DND-41 (cell line): ENCODE measurements around the gene CUL5.

ENCODE experiments used
- ATAC-seq: fragments of 200-7000 bp; cut with Tn5 transposase; 3 replicates; pipeline ENCODE4 v1.9.1; 2021; ENCODE audit warnings: low read depth; ENCODE audit not compliant: insufficient read depth
- DNase-seq: peaks from one replicate; pipeline ENCODE4 v3.0.0-alpha.2; 2020
- H2AFZ ChIP-seq: 2 replicates; pipeline ENCODE4 v1.6.0; 2012; ENCODE audit warnings: low read depth, low read length
- H3K27ac ChIP-seq: 2 replicates; pipeline ENCODE4 v1.5.1; 2012; ENCODE audit warnings: low read length, inconsistent platforms
- H3K27me3 ChIP-seq: fragments of 200-600 bp; sonication (generic); 2 replicates; pipeline ENCODE4 v1.6.0; 2012; ENCODE audit warnings: low read length, mild to moderate bottlenecking, inconsistent platforms; ENCODE audit not compliant: insufficient read depth, poor library complexity
- H3K36me3 ChIP-seq: 2 replicates; pipeline ENCODE4 v1.5.1; 2012; ENCODE audit warnings: low read length, inconsistent platforms; ENCODE audit not compliant: insufficient read depth
- H3K4me1 ChIP-seq: 2 replicates; pipeline ENCODE4 v1.5.1; 2012; ENCODE audit warnings: mild to moderate bottlenecking, low read length; ENCODE audit not compliant: insufficient read depth
- H3K4me2 ChIP-seq: 2 replicates; pipeline ENCODE4 v1.6.0; 2012; ENCODE audit warnings: mild to moderate bottlenecking, moderate library complexity, low read length, inconsistent platforms; ENCODE audit not compliant: insufficient read depth
- H3K4me3 ChIP-seq, 2 experiments: fragments of 200-600 bp in 1 of 2; shearing (Covaris generic) in 1 of 2; 2 replicates each; pipeline ENCODE4 v1.5.1; 2012 to 2016; ENCODE audit warnings: inconsistent platforms in 2 of 2, low read length in 2 of 2, mild to moderate bottlenecking in 2 of 2, low read depth in 1 of 2, moderate library complexity in 1 of 2
- H3K79me2 ChIP-seq: 2 replicates; pipeline ENCODE4 v1.6.0; 2012; ENCODE audit warnings: low read length, inconsistent platforms; ENCODE audit not compliant: insufficient read depth
- H3K9ac ChIP-seq: 2 replicates; pipeline ENCODE4 v1.6.0; 2012; ENCODE audit warnings: low read depth, mild to moderate bottlenecking, inconsistent platforms, low read length, moderate library complexity
- H3K9me3 ChIP-seq: 2 replicates; pipeline ENCODE4 v1.5.1; 2012; ENCODE audit warnings: low read length, moderate library complexity, mild to moderate bottlenecking, inconsistent platforms; ENCODE audit not compliant: insufficient read depth, severe bottlenecking
- H4K20me1 ChIP-seq: 2 replicates; pipeline ENCODE4 v1.6.0; 2012; ENCODE audit warnings: low read length; ENCODE audit not compliant: insufficient read depth
- CTCF ChIP-seq: IDR thresholded peaks from 2 replicates; pipeline ENCODE4 v1.5.1; 2012; ENCODE audit warnings: borderline replicate concordance, low read length, moderate library complexity, mild to moderate bottlenecking; ENCODE audit not compliant: poor library complexity, severe bottlenecking; ENCODE audit errors: extremely low read depth
- EZH2 ChIP-seq: IDR thresholded peaks from 3 replicates; pipeline ENCODE4 v1.6.1; 2012; ENCODE audit warnings: borderline replicate concordance, low read depth, mild to moderate bottlenecking, moderate library complexity, low read length, inconsistent platforms; ENCODE audit not compliant: severe bottlenecking

CUL5 gene

GRCh38 chr11:107999759-108000455 is 8.8 kb upstream of the CUL5 start:
- H4K20me1 ChIP-seq = no peaks in the 10 kb centered on the region
- no peaks in the 10 kb centered on the region for H3K27me3 ChIP-seq
- no peaks in the 10 kb centered on the region for H3K9me3 ChIP-seq
- H3K9ac ChIP-seq = no peak overlapping the region
- H3K4me3 ChIP-seq = no peak overlapping the region
- no peak overlapping the region for H3K4me2 ChIP-seq
- no peaks in the 10 kb centered on the region for H3K79me2 ChIP-seq
- peak; percentile 96 for ATAC-seq
- no peaks in the 10 kb centered on the region for H3K36me3 ChIP-seq
- no peak overlapping the region for H3K27ac ChIP-seq
- peak; percentile 47 for DNase-seq
- H2AFZ ChIP-seq = no peak overlapping the region
- no peaks in the 10 kb centered on the region for H3K4me1 ChIP-seq
- no peak for TF ChIP-seq EZH2
- peak; percentile 62 for TF ChIP-seq CTCF

- no peak for TF ChIP-seq CTCF
- no peak for TF ChIP-seq EZH2
- no peak overlapping the region for H2AFZ ChIP-seq
- no peaks in the 10 kb centered on the region for H3K4me1 ChIP-seq
- no peaks in the 10 kb centered on the region for H4K20me1 ChIP-seq
- H3K4me2 ChIP-seq = no peak overlapping the region
- DNase-seq = no peak
- no peak overlapping the region for H3K27ac ChIP-seq
- no peaks in the 10 kb centered on the region for H3K9me3 ChIP-seq
- H3K9ac ChIP-seq = no peak overlapping the region
- no peaks in the 10 kb centered on the region for H3K79me2 ChIP-seq
- no peaks in the 10 kb centered on the region for H3K36me3 ChIP-seq
- H3K4me3 ChIP-seq = no peak overlapping the region
- no peaks in the 10 kb centered on the region for H3K27me3 ChIP-seq
- no peak for ATAC-seq
Observed at GRCh38 chr11:108002476-108002875, 6.2 kb upstream of the CUL5 start.

GRCh38 chr11:108003623-108004022 is 5.1 kb upstream of the CUL5 start:
- no peak for ATAC-seq
- H3K27ac ChIP-seq = no peak overlapping the region
- TF ChIP-seq CTCF = no peak
- TF ChIP-seq EZH2 = no peak

GRCh38 chr11:108007819-108008218 is 879 bp upstream of the CUL5 start:
- peaks cover 41% of the 10 kb centered on the region for H3K79me2 ChIP-seq
- ATAC-seq (no peak), DNase-seq (no peak)
- no peak overlapping the region for H3K9ac ChIP-seq
- peaks cover 36% of the 10 kb centered on the region for H3K4me1 ChIP-seq
- TF ChIP-seq CTCF = no peak
- no peak for TF ChIP-seq EZH2
- peak overlapping the region; percentile 70; the same call in 1 of the 2 replicates for H3K4me2 ChIP-seq
- no peaks in the 10 kb centered on the region for H3K9me3 ChIP-seq
- H3K36me3 ChIP-seq = peaks cover 7% of the 10 kb centered on the region; the same call in 1 of the 2 replicates
- no peak overlapping the region for H3K4me3 ChIP-seq
- H2AFZ ChIP-seq = peak overlapping the region; percentile 88
- no peaks in the 10 kb centered on the region for H3K27me3 ChIP-seq
- H3K27ac ChIP-seq = no peak overlapping the region
- peaks cover 8% of the 10 kb centered on the region; the same call in 1 of the 2 replicates for H4K20me1 ChIP-seq

More at GRCh38 chr11:108003623-108004022, 5.1 kb upstream of the CUL5 start:
- H4K20me1 ChIP-seq = no peaks in the 10 kb centered on the region
- no peak overlapping the region for H3K4me2 ChIP-seq
- H3K9ac ChIP-seq = no peak overlapping the region
- no peaks in the 10 kb centered on the region for H3K79me2 ChIP-seq
- no peak for DNase-seq
- no peak overlapping the region for H3K4me3 ChIP-seq
- no peaks in the 10 kb centered on the region for H3K27me3 ChIP-seq
- H2AFZ ChIP-seq = no peak overlapping the region
- no peaks in the 10 kb centered on the region for H3K9me3 ChIP-seq
- no peaks in the 10 kb centered on the region for H3K36me3 ChIP-seq
- peaks cover 6% of the 10 kb centered on the region for H3K4me1 ChIP-seq
